ENCODE results near the gene TBC1D17.

The TBC1D17 gene

DNA sequence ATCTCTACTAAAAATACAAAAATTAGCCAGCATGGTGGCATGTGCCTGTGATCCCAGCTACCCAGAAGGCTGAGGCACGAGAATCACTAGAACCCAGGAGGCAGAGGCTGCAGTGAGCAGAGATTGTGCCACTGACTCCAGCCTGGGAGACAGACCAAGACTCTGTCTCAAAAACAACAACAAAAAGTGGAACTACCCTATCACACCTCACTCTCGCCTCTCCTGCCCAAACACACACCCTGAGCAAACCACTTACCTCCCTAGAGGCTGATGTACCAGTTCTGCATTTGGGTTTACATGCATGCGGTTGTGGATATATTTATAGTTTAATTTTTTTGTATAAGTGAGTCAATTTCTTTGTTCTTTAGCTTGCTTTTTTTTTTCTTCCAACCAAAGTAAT is 34.2 kb upstream of the TBC1D17 start:
- Histone ChIP-seq H3K27me3 (ENCODE audit: insufficient read depth, low read length, poor library complexity, severe bottlenecking) (no peaks in the 10 kb centered on the region), H3K4me3 (ENCODE audit: low read length, poor library complexity, severe bottlenecking) (no peak overlapping the region), H3K9me3 (ENCODE audit: insufficient read depth, low read depth, low read length) (no peaks in the 10 kb centered on the region), H2AFZ (ENCODE audit: low read length) (no peak overlapping the region), H3K4me2 (ENCODE audit: low read depth, low read length, poor library complexity, severe bottlenecking) (no peak overlapping the region), H3K9ac (ENCODE audit: low read depth, low read length, poor library complexity, severe bottlenecking) (no peak overlapping the region), H3K36me3 (ENCODE audit: insufficient read depth, low read length) (peaks cover 9% of the 10 kb centered on the region; the same call in 1 of the 2 replicates), H3K4me1 (ENCODE audit: insufficient read depth, low read length, poor library complexity, severe bottlenecking) (peaks cover 5% of the 10 kb centered on the region), H3K9me2 (replicated peaks; ENCODE audit: low read depth, low read length) (no peaks in the 10 kb centered on the region), H4K20me1 (ENCODE audit: insufficient read depth, low read length, poor library complexity, severe bottlenecking) (no peaks in the 10 kb centered on the region), H3F3A (ENCODE audit: low read depth) (no peaks in the 10 kb centered on the region), H3K79me2 (ENCODE audit: insufficient read depth, low read length) (no peaks in the 10 kb centered on the region)
- TF ChIP-seq, protein P1, sequence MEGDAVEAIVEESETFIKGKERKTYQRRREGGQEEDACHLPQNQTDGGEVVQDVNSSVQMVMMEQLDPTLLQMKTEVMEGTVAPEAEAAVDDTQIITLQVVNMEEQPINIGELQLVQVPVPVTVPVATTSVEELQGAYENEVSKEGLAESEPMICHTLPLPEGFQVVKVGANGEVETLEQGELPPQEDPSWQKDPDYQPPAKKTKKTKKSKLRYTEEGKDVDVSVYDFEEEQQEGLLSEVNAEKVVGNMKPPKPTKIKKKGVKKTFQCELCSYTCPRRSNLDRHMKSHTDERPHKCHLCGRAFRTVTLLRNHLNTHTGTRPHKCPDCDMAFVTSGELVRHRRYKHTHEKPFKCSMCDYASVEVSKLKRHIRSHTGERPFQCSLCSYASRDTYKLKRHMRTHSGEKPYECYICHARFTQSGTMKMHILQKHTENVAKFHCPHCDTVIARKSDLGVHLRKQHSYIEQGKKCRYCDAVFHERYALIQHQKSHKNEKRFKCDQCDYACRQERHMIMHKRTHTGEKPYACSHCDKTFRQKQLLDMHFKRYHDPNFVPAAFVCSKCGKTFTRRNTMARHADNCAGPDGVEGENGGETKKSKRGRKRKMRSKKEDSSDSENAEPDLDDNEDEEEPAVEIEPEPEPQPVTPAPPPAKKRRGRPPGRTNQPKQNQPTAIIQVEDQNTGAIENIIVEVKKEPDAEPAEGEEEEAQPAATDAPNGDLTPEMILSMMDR (conservative IDR thresholded peaks at IDR 0.05; ENCODE audit: low read length): no peak
- TF ChIP-seq EZH2phosphoT487 (IDR thresholded peaks at IDR 0.05; ENCODE audit: borderline replicate concordance): no peak

DNA sequence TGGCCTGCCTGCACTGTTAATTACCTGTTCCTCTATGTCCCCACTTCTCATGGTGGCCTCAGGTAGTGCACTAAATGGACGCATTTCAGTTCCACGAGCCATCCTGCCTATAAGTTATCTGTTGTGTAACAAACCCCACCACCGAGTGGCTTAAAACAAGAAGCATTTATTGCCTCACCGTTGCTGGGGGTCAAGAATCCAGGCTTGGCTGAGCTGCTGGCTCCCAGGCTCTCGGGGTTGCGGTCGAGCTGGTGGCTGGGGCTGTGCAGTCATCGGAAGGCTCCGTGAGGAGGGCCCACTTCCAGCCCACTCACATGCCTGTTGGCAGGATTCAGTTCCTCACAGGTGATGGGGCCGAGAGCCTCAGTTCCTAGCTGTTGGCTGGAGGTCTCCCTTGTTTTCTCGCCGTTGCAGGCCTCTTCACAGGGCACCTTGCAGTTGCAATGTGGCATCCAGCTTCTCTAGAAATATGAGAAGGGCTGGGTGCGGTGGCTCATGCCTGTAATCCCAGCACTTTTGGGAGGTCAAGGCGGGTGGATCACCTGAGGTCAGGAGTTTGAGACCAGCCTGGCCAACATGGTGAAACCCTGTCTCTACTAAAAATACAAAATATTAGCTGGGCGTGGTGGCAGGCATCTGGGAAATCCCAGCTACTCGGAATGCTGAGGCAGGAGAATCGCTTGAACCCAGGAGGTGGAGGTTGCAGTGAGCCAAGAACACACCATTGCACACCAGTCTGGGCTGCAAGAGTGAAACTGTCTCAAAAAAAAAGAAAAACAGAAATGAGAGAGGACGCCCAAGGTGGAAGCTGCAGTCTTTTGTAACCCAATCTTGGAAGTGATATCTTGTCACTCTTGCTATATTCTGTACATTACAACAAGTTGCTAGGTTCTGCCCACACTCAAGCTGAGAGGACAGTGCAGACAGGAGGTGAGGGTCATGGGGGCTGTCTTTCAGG is 33.1 kb upstream of the TBC1D17 start:
- no peaks in the 10 kb centered on the region for H3K79me2 ChIP-seq (ENCODE audit: insufficient read depth, low read length)
- no peak overlapping the region for H3K9ac ChIP-seq (ENCODE audit: low read depth, low read length, poor library complexity, severe bottlenecking)
- H4K20me1 ChIP-seq (ENCODE audit: insufficient read depth, low read length, poor library complexity, severe bottlenecking): no peaks in the 10 kb centered on the region
- no peaks in the 10 kb centered on the region for H3K9me3 ChIP-seq (ENCODE audit: insufficient read depth, low read depth, low read length)
- no peak overlapping the region for H3K4me3 ChIP-seq (ENCODE audit: low read length, poor library complexity, severe bottlenecking)
- H3K27me3 ChIP-seq (ENCODE audit: insufficient read depth, low read length, poor library complexity, severe bottlenecking): no peaks in the 10 kb centered on the region
- no peak overlapping the region for H3K4me2 ChIP-seq (ENCODE audit: low read depth, low read length, poor library complexity, severe bottlenecking)
- no peak for TF ChIP-seq EZH2phosphoT487 (IDR thresholded peaks at IDR 0.05; ENCODE audit: borderline replicate concordance)
- TF ChIP-seq, protein P1 (conservative IDR thresholded peaks at IDR 0.05; ENCODE audit: low read length): no peak
- H3K9me2 ChIP-seq (replicated peaks; ENCODE audit: low read depth, low read length): no peaks in the 10 kb centered on the region
- peaks cover 15% of the 10 kb centered on the region for H3K4me1 ChIP-seq (ENCODE audit: insufficient read depth, low read length, poor library complexity, severe bottlenecking)
- H2AFZ ChIP-seq (ENCODE audit: low read length): no peak overlapping the region
- no peaks in the 10 kb centered on the region for H3F3A ChIP-seq (ENCODE audit: low read depth)
- peaks cover 4% of the 10 kb centered on the region; the same call in 1 of the 2 replicates for H3K36me3 ChIP-seq (ENCODE audit: insufficient read depth, low read length)

DNA sequence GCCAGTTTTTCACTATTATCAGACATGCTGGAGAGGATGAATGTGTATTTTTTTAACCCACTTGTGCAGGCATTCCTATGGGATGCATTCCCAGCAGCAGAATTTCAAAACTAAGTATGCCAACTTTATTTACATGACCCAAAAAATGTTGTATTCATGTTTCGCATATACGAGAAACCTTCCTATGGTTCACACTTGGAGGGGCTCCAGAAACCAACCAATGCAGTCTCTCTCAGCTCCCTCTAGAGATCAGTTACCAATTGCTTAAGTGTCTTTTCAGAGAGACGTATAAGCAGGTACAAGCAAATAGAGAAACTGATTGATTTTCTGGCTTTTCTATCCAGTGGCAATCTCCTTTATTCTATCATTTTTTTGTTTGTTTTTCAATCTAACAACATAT is 32.1 kb upstream of the TBC1D17 start:
- Histone ChIP-seq H3K9me3 (ENCODE audit: insufficient read depth, low read depth, low read length) (no peaks in the 10 kb centered on the region), H3K9ac (ENCODE audit: low read depth, low read length, poor library complexity, severe bottlenecking) (no peak overlapping the region), H3F3A (ENCODE audit: low read depth) (no peaks in the 10 kb centered on the region), H3K4me2 (ENCODE audit: low read depth, low read length, poor library complexity, severe bottlenecking) (no peak overlapping the region), H3K4me1 (ENCODE audit: insufficient read depth, low read length, poor library complexity, severe bottlenecking) (peaks cover 18% of the 10 kb centered on the region), H3K9me2 (replicated peaks; ENCODE audit: low read depth, low read length) (no peaks in the 10 kb centered on the region), H2AFZ (ENCODE audit: low read length) (no peak overlapping the region), H3K4me3 (ENCODE audit: low read length, poor library complexity, severe bottlenecking) (no peak overlapping the region), H3K36me3 (ENCODE audit: insufficient read depth, low read length) (no peaks in the 10 kb centered on the region), H4K20me1 (ENCODE audit: insufficient read depth, low read length, poor library complexity, severe bottlenecking) (no peaks in the 10 kb centered on the region), H3K79me2 (ENCODE audit: insufficient read depth, low read length) (no peaks in the 10 kb centered on the region; the same call in 1 of the 2 replicates), H3K27me3 (ENCODE audit: insufficient read depth, low read length, poor library complexity, severe bottlenecking) (no peaks in the 10 kb centered on the region)
- no peak for TF ChIP-seq EZH2phosphoT487 (IDR thresholded peaks at IDR 0.05; ENCODE audit: borderline replicate concordance)
- TF ChIP-seq, protein P1 (conservative IDR thresholded peaks at IDR 0.05; ENCODE audit: low read length): no peak

All from Loucy (cell line).